GM18526 (cell line): ENCODE results near the gene COX4I2.

Experiments
- POLR2A ChIP-seq: IDR thresholded peaks from 3 replicates; pipeline ENCODE4 v1.6.1; 2011; ENCODE audit not compliant: insufficient read length; ENCODE audit errors: extremely low read depth

COX4I2 gene

GRCh38 chr20:31666258-31667042 lies 28.7 kb downstream of the COX4I2 start:
- no peak for TF ChIP-seq POLR2A

- TF ChIP-seq POLR2A: no peak
These were observed 29.9 kb downstream of the COX4I2 start for GRCh38 chr20:31667315-31668285.

- TF ChIP-seq POLR2A: no peak
These were observed 32.2 kb downstream of the COX4I2 start for GRCh38 chr20:31669876-31670275.

- no peak for TF ChIP-seq POLR2A
These were observed 32.9 kb downstream of the COX4I2 start for GRCh38 chr20:31670371-31671228.

- no peak for TF ChIP-seq POLR2A
These were observed 33.6 kb downstream of the COX4I2 start for GRCh38 chr20:31671324-31671723.

- no peak for TF ChIP-seq POLR2A
These were observed 35.7 kb downstream of the COX4I2 start for GRCh38 chr20:31673435-31673834.

- no peak for TF ChIP-seq POLR2A
These were observed 36.3 kb downstream of the COX4I2 start for GRCh38 chr20:31673943-31674463.

GRCh38 chr20:31674895-31675827 lies 37.4 kb downstream of the COX4I2 start:
- TF ChIP-seq POLR2A: peak; percentile 48

GRCh38 chr20:31675828-31676608 lies 38.3 kb downstream of the COX4I2 start:
- no peak for TF ChIP-seq POLR2A

- TF ChIP-seq POLR2A: no peak
These were observed 38.9 kb downstream of the COX4I2 start for GRCh38 chr20:31676609-31676989.

GRCh38 chr20:31677553-31678260 lies 40.0 kb downstream of the COX4I2 start:
- no peak for TF ChIP-seq POLR2A
